ENCODE measurements around the gene SKOR1.

Gene SKOR1

GRCh38 chr15:67857220-67857619, 31.9 kb downstream of the SKOR1 start:
- DNase-seq, result no peak

GRCh38 chr15:67859331-67859946, 34.1 kb downstream of the SKOR1 start:
- DNase-seq, result no peak

GRCh38 chr15:67861983-67862382, 36.7 kb downstream of the SKOR1 start:
- no peak for DNase-seq

- no peak for DNase-seq
Measured at GRCh38 chr15:67862750-67863441, 37.6 kb downstream of the SKOR1 start.

GRCh38 chr15:67863442-67863987, 38.2 kb downstream of the SKOR1 start:
- peak; percentile 69 for DNase-seq

- DNase-seq, result no peak
Measured at GRCh38 chr15:67865331-67865730, 40.0 kb downstream of the SKOR1 start.

GRCh38 chr15:67865766-67866165, 40.5 kb downstream of the SKOR1 start:
- DNase-seq, result no peak

GRCh38 chr15:67869701-67870100, 44.4 kb downstream of the SKOR1 start:
- DNase-seq, result no peak

GRCh38 chr15:67870868-67871408, 45.6 kb downstream of the SKOR1 start:
- DNase-seq, result no peak

GRCh38 chr15:67873777-67874176, 48.5 kb downstream of the SKOR1 start:
- DNase-seq, result no peak

GRCh38 chr15:67878712-67879206, 53.5 kb downstream of the SKOR1 start:
- DNase-seq, result no peak

- no peak for DNase-seq
Measured at GRCh38 chr15:67879440-67880129, 54.3 kb downstream of the SKOR1 start.

GRCh38 chr15:67880651-67881182, 55.4 kb downstream of the SKOR1 start:
- no peak for DNase-seq

GRCh38 chr15:67882487-67883233, 57.4 kb downstream of the SKOR1 start:
- DNase-seq, result peak; percentile 21

- no peak for DNase-seq
Measured at GRCh38 chr15:67883234-67883773, 58.0 kb downstream of the SKOR1 start.

- no peak for DNase-seq
Measured at GRCh38 chr15:67884009-67884408, 58.7 kb downstream of the SKOR1 start.

Data from activated CD4-positive, alpha-beta T cell treated with anti-CD3 and anti-CD28 coated beads, Interleukin-2, amount 50 U/mL, for 16 hours (primary cell).